HEK293 (cell line): ENCODE results near the gene VEGFA.

Experiments
- CTCF ChIA-PET: fragments of 350-600 bp; formaldehyde crosslinking; extraction: SDS; loops from one replicate; lab custom pipeline; 2021; ENCODE audit warnings: antibody characterized with exemption; lab: Yijun Ruan, JAX
- POLR2A ChIA-PET: fragments of 300-600 bp; formaldehyde crosslinking; extraction: SDS; loops from one replicate; lab custom pipeline; 2020; ENCODE audit warnings: antibody characterized with exemption, inconsistent platforms; lab: Yijun Ruan, JAX
- H3K27ac ChIP-seq: fragments of 200-500 bp; sonication (Bioruptor generic); 2 replicates; pipeline ENCODE4 v1.5.1; 2014; ENCODE audit warnings: low read depth, low read length, control low read depth, inconsistent platforms; ENCODE audit errors: extremely low read depth
- H3K36me3 ChIP-seq, 2 experiments: fragments of 200-500 bp in 1 of 2; sonication (Bioruptor generic) in 1 of 2; 1 replicate in 1 of 2; 2 replicates in 1 of 2; pipeline ENCODE4 v1.5.1; 2014 to 2017; ENCODE audit warnings: inconsistent platforms in 2 of 2, low read length in 2 of 2; ENCODE audit not compliant: control insufficient read depth in 2 of 2, insufficient read depth in 1 of 2
- H3K4me1 ChIP-seq: fragments of 200-500 bp; sonication (Bioruptor generic); 2 replicates; pipeline ENCODE4 v1.5.1; 2014; ENCODE audit warnings: mild to moderate bottlenecking, low read length, inconsistent platforms; ENCODE audit not compliant: control insufficient read depth, insufficient read depth
- H3K4me3 ChIP-seq: 2 replicates; pipeline ENCODE4 v1.5.1; 2011; ENCODE audit warnings: low read depth, mild to moderate bottlenecking, control low read depth, low read length, moderate library complexity
- H3K9me3 ChIP-seq: fragments of 200-500 bp; sonication (Bioruptor generic); 2 replicates; pipeline ENCODE4 v1.5.1; 2014; ENCODE audit warnings: low read depth, low read length, inconsistent platforms; ENCODE audit not compliant: control insufficient read depth, insufficient read depth
- EGR2 ChIP-seq: fragments of 450-650 bp; formaldehyde crosslinking; IDR thresholded peaks from 2 replicates; pipeline ENCODE4 v1.5.1; 2016; ENCODE audit warnings: low read depth, missing biosample characterization, missing genetic modification characterization
- KLF1 ChIP-seq: fragments of 450-650 bp; formaldehyde crosslinking; IDR thresholded peaks from 2 replicates; pipeline ENCODE4 v1.5.1; 2016; ENCODE audit warnings: missing biosample characterization, missing genetic modification characterization
- OSR2 ChIP-seq: fragments of 450-650 bp; formaldehyde crosslinking; IDR thresholded peaks from 2 replicates; pipeline ENCODE4 v1.5.1; 2016; ENCODE audit warnings: missing biosample characterization, missing genetic modification characterization
- OVOL3 ChIP-seq: fragments of 450-650 bp; formaldehyde crosslinking; IDR thresholded peaks from 2 replicates; pipeline ENCODE4 v1.5.1; 2016; ENCODE audit warnings: missing biosample characterization, missing genetic modification characterization
- YY2 ChIP-seq: fragments of 450-650 bp; formaldehyde crosslinking; IDR thresholded peaks from 2 replicates; pipeline ENCODE4 v1.5.1; 2016; ENCODE audit warnings: missing biosample characterization, missing genetic modification characterization
- ZBTB17 ChIP-seq: fragments of 450-650 bp; formaldehyde crosslinking; IDR thresholded peaks from 2 replicates; pipeline ENCODE4 v1.5.1; 2016; ENCODE audit warnings: missing biosample characterization, missing genetic modification characterization
- ZBTB20 ChIP-seq: fragments of 450-650 bp; formaldehyde crosslinking; IDR thresholded peaks from 2 replicates; pipeline ENCODE4 v1.5.1; 2016; ENCODE audit warnings: missing biosample characterization, missing genetic modification characterization
- ZFP37 ChIP-seq: fragments of 450-650 bp; formaldehyde crosslinking; IDR thresholded peaks from 2 replicates; pipeline ENCODE4 v1.5.1; 2016; ENCODE audit warnings: missing biosample characterization, missing genetic modification characterization
- ZFP41 ChIP-seq: fragments of 450-650 bp; formaldehyde crosslinking; IDR thresholded peaks from 2 replicates; pipeline ENCODE4 v1.5.1; 2016; ENCODE audit warnings: missing biosample characterization, missing genetic modification characterization, borderline replicate concordance
- ZIC2 ChIP-seq: fragments of 450-650 bp; formaldehyde crosslinking; IDR thresholded peaks from 2 replicates; pipeline ENCODE4 v1.5.1; 2016; ENCODE audit warnings: missing biosample characterization, missing genetic modification characterization
- ZNF121 ChIP-seq: fragments of 450-650 bp; formaldehyde crosslinking; IDR thresholded peaks from 2 replicates; pipeline ENCODE4 v1.5.1; 2016; ENCODE audit warnings: missing biosample characterization, missing genetic modification characterization
- ZNF138 ChIP-seq: fragments of 450-650 bp; formaldehyde crosslinking; IDR thresholded peaks from 2 replicates; pipeline ENCODE4 v1.5.1; 2016; ENCODE audit warnings: missing biosample characterization, missing genetic modification characterization, borderline replicate concordance
- ZNF175 ChIP-seq: fragments of 450-650 bp; formaldehyde crosslinking; IDR thresholded peaks from 2 replicates; pipeline ENCODE4 v1.5.1; 2016; ENCODE audit warnings: missing biosample characterization, missing genetic modification characterization
- ZNF184 ChIP-seq: fragments of 450-650 bp; IDR thresholded peaks from 2 replicates; pipeline ENCODE4 v1.5.1; 2018; ENCODE audit warnings: missing biosample characterization, mild to moderate bottlenecking, missing genetic modification characterization
- ZNF302 ChIP-seq: fragments of 450-650 bp; formaldehyde crosslinking; IDR thresholded peaks from 2 replicates; pipeline ENCODE4 v1.5.1; 2016; ENCODE audit warnings: missing biosample characterization, missing genetic modification characterization, low read depth
- ZNF366 ChIP-seq: fragments of 450-650 bp; formaldehyde crosslinking; conservative IDR thresholded peaks from 2 replicates; pipeline ENCODE4 v1.5.1; 2016; ENCODE audit warnings: missing biosample characterization, missing genetic modification characterization
- ZNF510 ChIP-seq: fragments of 450-650 bp; formaldehyde crosslinking; IDR thresholded peaks from 2 replicates; pipeline ENCODE4 v1.5.1; 2018; ENCODE audit warnings: mild to moderate bottlenecking, missing genetic modification characterization, missing biosample characterization; ENCODE audit not compliant: insufficient replicate concordance
- ZNF529 ChIP-seq: fragments of 450-650 bp; formaldehyde crosslinking; IDR thresholded peaks from 2 replicates; pipeline ENCODE4 v1.5.1; 2017; ENCODE audit warnings: missing genetic modification characterization, missing biosample characterization; ENCODE audit not compliant: insufficient replicate concordance
- ZNF560 ChIP-seq: fragments of 450-650 bp; formaldehyde crosslinking; IDR thresholded peaks from 2 replicates; pipeline ENCODE4 v1.5.1; 2017; ENCODE audit warnings: missing biosample characterization, missing genetic modification characterization, borderline replicate concordance
- ZNF600 ChIP-seq: fragments of 450-650 bp; formaldehyde crosslinking; IDR thresholded peaks from 2 replicates; pipeline ENCODE4 v1.5.1; 2016; ENCODE audit warnings: missing biosample characterization, missing genetic modification characterization
- ZNF624 ChIP-seq: fragments of 450-650 bp; formaldehyde crosslinking; IDR thresholded peaks from 2 replicates; pipeline ENCODE4 v1.5.1; 2017; ENCODE audit warnings: missing biosample characterization, missing genetic modification characterization
- ZNF626 ChIP-seq: fragments of 450-650 bp; sonication (Bioruptor Pico); formaldehyde crosslinking; IDR thresholded peaks from 2 replicates; pipeline ENCODE4 v1.5.1; 2018; ENCODE audit warnings: missing biosample characterization, missing genetic modification characterization, inconsistent platforms
- ZNF843 ChIP-seq: fragments of 450-650 bp; formaldehyde crosslinking; IDR thresholded peaks from 2 replicates; pipeline ENCODE4 v1.5.1; 2016; ENCODE audit warnings: missing biosample characterization, missing genetic modification characterization
- ZSCAN30 ChIP-seq: fragments of 450-650 bp; IDR thresholded peaks from 2 replicates; pipeline ENCODE4 v1.5.1; 2018; ENCODE audit warnings: missing biosample characterization, mild to moderate bottlenecking, missing genetic modification characterization, moderate library complexity
- TF ChIP-seq, protein P1 (sequence below): fragments of 450-650 bp; formaldehyde crosslinking; IDR thresholded peaks from 2 replicates; pipeline ENCODE4 v1.5.1; 2017; ENCODE audit warnings: missing biosample characterization, missing genetic modification characterization
- TF ChIP-seq, protein P2 (sequence below): fragments of 450-650 bp; formaldehyde crosslinking; IDR thresholded peaks from 2 replicates; pipeline ENCODE4 v1.5.1; 2016; ENCODE audit warnings: missing biosample characterization, missing genetic modification characterization
- TF ChIP-seq, protein P3 (sequence below): fragments of 450-650 bp; formaldehyde crosslinking; IDR thresholded peaks from 2 replicates; pipeline ENCODE4 v1.5.0; 2017; ENCODE audit warnings: missing biosample characterization, missing genetic modification characterization, borderline replicate concordance
- TF ChIP-seq, protein P4 (sequence below): fragments of 450-650 bp; IDR thresholded peaks from 2 replicates; pipeline ENCODE4 v1.5.1; 2018; ENCODE audit warnings: missing biosample characterization, missing genetic modification characterization

Gene VEGFA

DNA sequence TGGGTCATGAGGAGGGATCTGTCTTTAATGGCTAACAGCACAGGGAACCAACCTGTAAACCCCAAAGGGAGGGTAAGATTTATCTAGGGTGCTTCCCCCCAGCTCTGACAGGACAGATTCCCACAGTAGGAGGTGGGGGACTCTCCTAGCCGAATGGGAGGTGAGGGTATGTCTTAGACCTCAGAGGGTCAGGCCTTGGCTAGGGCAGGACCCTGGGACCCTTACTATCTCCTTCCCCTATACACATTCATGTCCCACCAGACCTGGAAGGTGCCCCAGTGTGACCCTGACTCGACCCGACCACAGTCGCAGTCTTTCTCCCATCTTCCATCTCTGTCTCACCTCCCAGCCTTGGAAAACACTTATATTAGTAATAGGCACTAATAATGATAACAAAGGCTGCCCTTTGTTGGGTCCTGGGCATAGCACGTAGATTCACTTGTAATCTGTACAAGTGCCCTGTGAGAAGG is 36.8 kb downstream of the VEGFA start:
- ChIA-PET POLR2A (interaction anchor here (1.0 to 1.5 kb wide), 2 partner anchors 13 to 34 kb away, joined by 3 to 5 read pairs; no protein-coding TSS in a partner anchor), CTCF (interaction anchor here (0.8 to 1.6 kb wide), 6 partner anchors 10 to 82 kb away, joined by 3 to 18 read pairs (median 3); partner anchors contain the start of gene VEGFA)
- Histone ChIP-seq H3K4me3 (no peak overlapping the region), H3K4me1 (peaks cover 14% of the 10 kb centered on the region), H3K27ac (no peak overlapping the region), H3K36me3 (no peaks in the 10 kb centered on the region), H3K9me3 (no peaks in the 10 kb centered on the region)
- no peak for TF ChIP-seq EGR2 (tag by site-specific recombination)
- no peak for TF ChIP-seq ZNF138
- TF ChIP-seq ZNF843, result no peak
- no peak for TF ChIP-seq ZNF510 (tag by site-specific recombination)
- no peak for TF ChIP-seq ZNF121 (tag by site-specific recombination)

DNA sequence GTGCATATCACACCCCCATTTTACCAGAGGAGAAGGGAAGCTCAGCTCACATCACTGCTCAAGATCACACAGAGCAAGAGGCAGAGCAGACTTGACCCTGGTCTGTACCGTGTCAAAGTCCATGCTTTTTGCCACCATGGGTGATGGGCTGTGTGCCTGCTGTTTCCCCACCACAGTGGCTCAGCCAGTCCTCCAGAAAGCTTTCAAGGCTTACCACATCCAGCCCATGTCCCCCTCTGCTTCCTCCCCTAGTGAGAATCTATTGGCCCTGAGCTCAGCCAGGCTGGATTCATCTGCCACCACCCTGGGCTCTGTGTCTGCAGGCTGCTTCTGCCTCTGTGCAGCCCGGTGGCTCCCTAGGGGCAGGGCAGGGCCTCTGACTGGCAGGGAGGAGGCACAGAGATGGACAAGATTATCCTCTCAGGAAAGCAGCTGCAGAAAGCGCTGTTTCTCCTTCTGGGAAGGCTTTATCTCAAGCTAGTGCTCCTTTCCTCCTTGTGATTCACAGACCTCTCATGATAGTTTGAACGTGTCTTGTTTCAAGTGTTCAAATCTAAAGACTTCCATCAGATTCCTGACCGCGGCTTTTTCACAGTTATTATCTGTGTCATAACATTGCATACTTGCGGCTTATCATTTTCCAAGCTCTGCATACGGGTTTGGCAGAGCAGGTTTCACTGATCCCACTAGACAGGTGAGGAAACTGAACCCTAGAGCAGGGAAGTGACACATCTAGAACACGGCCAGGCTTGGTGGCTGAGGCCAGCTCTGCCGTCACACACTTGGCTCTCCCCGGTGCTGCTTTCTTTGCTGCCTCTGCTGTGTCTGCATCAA is 37.4 kb downstream of the VEGFA start:
- no peaks in the 10 kb centered on the region for H3K9me3 ChIP-seq
- H3K4me1 ChIP-seq, result peaks cover 14% of the 10 kb centered on the region
- CTCF ChIA-PET, result interaction anchor here (0.7 to 1.6 kb wide), 8 partner anchors 8 to 83 kb away, joined by 3 to 18 read pairs (median 3); partner anchors contain the start of gene VEGFA
- no peaks in the 10 kb centered on the region for H3K36me3 ChIP-seq
- H3K27ac ChIP-seq, result no peak overlapping the region
- H3K4me3 ChIP-seq, result no peak overlapping the region
- POLR2A ChIA-PET, result interaction anchor here (0.6 to 1.5 kb wide), 5 partner anchors 13 to 234 kb away, joined by 3 to 5 read pairs (median 3); partner anchors contain the start of gene VEGFA
- TF ChIP-seq ZBTB17 (tag by site-specific recombination) (peak; percentile 88), ZIC2 (tag by site-specific recombination) (peak; percentile 97), OVOL3 (tag by site-specific recombination) (no peak), ZBTB20 (tag by site-specific recombination) (peak; percentile 91), ZNF600 (tag by site-specific recombination) (peak; percentile 88), ZNF626 (no peak), ZNF138 (no peak), ZNF529 (tag by site-specific recombination) (no peak), KLF1 (tag by site-specific recombination) (peak; percentile 50; the same call in 1 of the 2 replicates), YY2 (no peak), ZNF624 (no peak), ZNF302 (no peak), ZNF184 (tag by site-specific recombination) (no peak), ZNF175 (tag by site-specific recombination) (no peak), ZFP41 (tag by site-specific recombination) (no peak), ZNF560 (no peak), ZNF366 (tag by site-specific recombination) (0 out of 2 replicates have a peak, but pooled peaks have one; percentile 41), ZFP37 (no peak), ZSCAN30 (tag by site-specific recombination) (no peak), OSR2 (tag by site-specific recombination) (peak; percentile 59)
- TF ChIP-seq, protein P1, sequence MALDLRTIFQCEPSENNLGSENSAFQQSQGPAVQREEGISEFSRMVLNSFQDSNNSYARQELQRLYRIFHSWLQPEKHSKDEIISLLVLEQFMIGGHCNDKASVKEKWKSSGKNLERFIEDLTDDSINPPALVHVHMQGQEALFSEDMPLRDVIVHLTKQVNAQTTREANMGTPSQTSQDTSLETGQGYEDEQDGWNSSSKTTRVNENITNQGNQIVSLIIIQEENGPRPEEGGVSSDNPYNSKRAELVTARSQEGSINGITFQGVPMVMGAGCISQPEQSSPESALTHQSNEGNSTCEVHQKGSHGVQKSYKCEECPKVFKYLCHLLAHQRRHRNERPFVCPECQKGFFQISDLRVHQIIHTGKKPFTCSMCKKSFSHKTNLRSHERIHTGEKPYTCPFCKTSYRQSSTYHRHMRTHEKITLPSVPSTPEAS (tag by site-specific recombination), result no peak
- TF ChIP-seq, protein P2, sequence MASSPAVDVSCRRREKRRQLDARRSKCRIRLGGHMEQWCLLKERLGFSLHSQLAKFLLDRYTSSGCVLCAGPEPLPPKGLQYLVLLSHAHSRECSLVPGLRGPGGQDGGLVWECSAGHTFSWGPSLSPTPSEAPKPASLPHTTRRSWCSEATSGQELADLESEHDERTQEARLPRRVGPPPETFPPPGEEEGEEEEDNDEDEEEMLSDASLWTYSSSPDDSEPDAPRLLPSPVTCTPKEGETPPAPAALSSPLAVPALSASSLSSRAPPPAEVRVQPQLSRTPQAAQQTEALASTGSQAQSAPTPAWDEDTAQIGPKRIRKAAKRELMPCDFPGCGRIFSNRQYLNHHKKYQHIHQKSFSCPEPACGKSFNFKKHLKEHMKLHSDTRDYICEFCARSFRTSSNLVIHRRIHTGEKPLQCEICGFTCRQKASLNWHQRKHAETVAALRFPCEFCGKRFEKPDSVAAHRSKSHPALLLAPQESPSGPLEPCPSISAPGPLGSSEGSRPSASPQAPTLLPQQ (tag by site-specific recombination), result 0 out of 2 replicates have a peak, but pooled peaks have one; percentile 18
- TF ChIP-seq, protein P3, sequence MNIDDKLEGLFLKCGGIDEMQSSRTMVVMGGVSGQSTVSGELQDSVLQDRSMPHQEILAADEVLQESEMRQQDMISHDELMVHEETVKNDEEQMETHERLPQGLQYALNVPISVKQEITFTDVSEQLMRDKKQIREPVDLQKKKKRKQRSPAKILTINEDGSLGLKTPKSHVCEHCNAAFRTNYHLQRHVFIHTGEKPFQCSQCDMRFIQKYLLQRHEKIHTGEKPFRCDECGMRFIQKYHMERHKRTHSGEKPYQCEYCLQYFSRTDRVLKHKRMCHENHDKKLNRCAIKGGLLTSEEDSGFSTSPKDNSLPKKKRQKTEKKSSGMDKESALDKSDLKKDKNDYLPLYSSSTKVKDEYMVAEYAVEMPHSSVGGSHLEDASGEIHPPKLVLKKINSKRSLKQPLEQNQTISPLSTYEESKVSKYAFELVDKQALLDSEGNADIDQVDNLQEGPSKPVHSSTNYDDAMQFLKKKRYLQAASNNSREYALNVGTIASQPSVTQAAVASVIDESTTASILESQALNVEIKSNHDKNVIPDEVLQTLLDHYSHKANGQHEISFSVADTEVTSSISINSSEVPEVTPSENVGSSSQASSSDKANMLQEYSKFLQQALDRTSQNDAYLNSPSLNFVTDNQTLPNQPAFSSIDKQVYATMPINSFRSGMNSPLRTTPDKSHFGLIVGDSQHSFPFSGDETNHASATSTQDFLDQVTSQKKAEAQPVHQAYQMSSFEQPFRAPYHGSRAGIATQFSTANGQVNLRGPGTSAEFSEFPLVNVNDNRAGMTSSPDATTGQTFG (tag by site-specific recombination), result no peak
- TF ChIP-seq, protein P4, sequence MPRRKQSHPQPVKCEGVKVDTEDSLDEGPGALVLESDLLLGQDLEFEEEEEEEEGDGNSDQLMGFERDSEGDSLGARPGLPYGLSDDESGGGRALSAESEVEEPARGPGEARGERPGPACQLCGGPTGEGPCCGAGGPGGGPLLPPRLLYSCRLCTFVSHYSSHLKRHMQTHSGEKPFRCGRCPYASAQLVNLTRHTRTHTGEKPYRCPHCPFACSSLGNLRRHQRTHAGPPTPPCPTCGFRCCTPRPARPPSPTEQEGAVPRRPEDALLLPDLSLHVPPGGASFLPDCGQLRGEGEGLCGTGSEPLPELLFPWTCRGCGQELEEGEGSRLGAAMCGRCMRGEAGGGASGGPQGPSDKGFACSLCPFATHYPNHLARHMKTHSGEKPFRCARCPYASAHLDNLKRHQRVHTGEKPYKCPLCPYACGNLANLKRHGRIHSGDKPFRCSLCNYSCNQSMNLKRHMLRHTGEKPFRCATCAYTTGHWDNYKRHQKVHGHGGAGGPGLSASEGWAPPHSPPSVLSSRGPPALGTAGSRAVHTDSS (tag by site-specific recombination), result no peak
